ENCODE measurements around the gene LNP1. TPM values are rescaled to one million over a fixed set of nuclear protein-coding genes. Genes with fewer than 3 reads are reported as not detected.

LNP1 gene
- total and polyA plus RNA-seq, 4 donors: 1.1 to 4.7 (median 1.5) TPM

- Histone ChIP-seq H3K4me3 (ENCODE audit: low read depth in 1 of 3, low read length in 3 of 3) (peak overlapping the region in 1 of 3 donors; percentile 14), H3K9me3 (ENCODE audit: control insufficient read depth in 4 of 4, low read length in 3 of 4) (peaks cover 0 to 2% (median 0%) of the 10 kb centered on the region in 4 donors), H3K27me3 (ENCODE audit: control insufficient read depth in 4 of 4, insufficient read depth in 4 of 4, low read length in 3 of 4) (no peaks in the 10 kb centered on the region), H3K9ac (ENCODE audit: low read depth in 1 of 2, low read length in 2 of 2) (no peak overlapping the region), H3K36me3 (ENCODE audit: control insufficient read depth in 4 of 4, insufficient read depth in 3 of 4, low read depth in 1 of 4, low read length in 3 of 4) (no peaks in the 10 kb centered on the region), H3K4me1 (ENCODE audit: control insufficient read depth in 4 of 4, insufficient read depth in 4 of 4, low read length in 3 of 4) (peaks cover 0 to 4% (median 1%) of the 10 kb centered on the region in 4 donors), H3K27ac (ENCODE audit: low read depth in 1 of 2, low read length in 2 of 2) (peak overlapping the region; percentile 42 to 53)
- 72% methylated on average over 3 of the region's 3 CpGs for WGBS
- TF ChIP-seq RAD21 (IDR thresholded peaks at IDR 0.05) (peak in 1 of 2 donors; percentile 6), NR2F2 (IDR thresholded peaks at IDR 0.05) (no peak), YY1 (IDR thresholded peaks at IDR 0.05) (no peak)
- DNase-seq (ENCODE audit: low spot score): no peak
These were observed 64.8 kb downstream of the LNP1 start for GRCh38 chr3:100465892-100466777.

GRCh38 chr3:100467133-100467532 is 65.8 kb downstream of the LNP1 start:
- Histone ChIP-seq H3K36me3 (ENCODE audit: control insufficient read depth in 4 of 4, insufficient read depth in 3 of 4, low read depth in 1 of 4, low read length in 3 of 4) (no peaks in the 10 kb centered on the region), H3K9me3 (ENCODE audit: control insufficient read depth in 4 of 4, low read length in 3 of 4) (peaks cover 0 to 2% (median 0%) of the 10 kb centered on the region in 4 donors), H3K4me3 (ENCODE audit: low read depth in 1 of 3, low read length in 3 of 3) (peak overlapping the region in 1 of 3 donors; percentile 44), H3K27me3 (ENCODE audit: control insufficient read depth in 4 of 4, insufficient read depth in 4 of 4, low read length in 3 of 4) (no peaks in the 10 kb centered on the region), H3K9ac (ENCODE audit: low read depth in 1 of 2, low read length in 2 of 2) (no peak overlapping the region), H3K4me1 (ENCODE audit: control insufficient read depth in 4 of 4, insufficient read depth in 4 of 4, low read length in 3 of 4) (peaks cover 0 to 4% (median 1%) of the 10 kb centered on the region in 4 donors), H3K27ac (ENCODE audit: low read depth in 1 of 2, low read length in 2 of 2) (no peak overlapping the region)
- no peak for DNase-seq (ENCODE audit: low spot score)
- TF ChIP-seq MAX (IDR thresholded peaks at IDR 0.05) (no peak), TAF1 (conservative IDR thresholded peaks at IDR 0.05) (no peak), NR2F2 (IDR thresholded peaks at IDR 0.05) (no peak), CTCF (IDR thresholded peaks at IDR 0.05; ENCODE audit: low read depth, low read length, missing input control) (no peak), JUND (IDR thresholded peaks at IDR 0.05) (no peak), GABPA (IDR thresholded peaks at IDR 0.05 in 1 of 2, conservative IDR thresholded peaks at IDR 0.05 in 1 of 2) (no peak), ATF3 (IDR thresholded peaks at IDR 0.05) (no peak), FOXA1 (IDR thresholded peaks at IDR 0.05) (no peak), SP1 (IDR thresholded peaks at IDR 0.05) (no peak), REST (IDR thresholded peaks at IDR 0.05) (no peak), EGR1 (IDR thresholded peaks at IDR 0.05; ENCODE audit: low read depth in 2 of 2) (no peak), RXRA (IDR thresholded peaks at IDR 0.05) (no peak), HNF4G (IDR thresholded peaks at IDR 0.05) (no peak), HNF4A (conservative IDR thresholded peaks at IDR 0.05) (no peak), RAD21 (IDR thresholded peaks at IDR 0.05) (no peak)
- WGBS: 91% methylated on average over 1 of the region's 1 CpG
